Measurements from ENCODE around the gene SYNE1. TPM values are rescaled to one million over a fixed set of nuclear protein-coding genes. Genes with fewer than 3 reads are reported as not detected.

SYNE1 gene
- total RNA-seq, 1 donor from 2014 or later, result 26.6 TPM

GRCh38 chr6:152310371-152310954 lies 326.7 kb downstream of the SYNE1 start:
- peaks cover 5% of the 10 kb centered on the region for H3K9me3 Mint-ChIP-seq
- no peak overlapping the region for H3K27ac Mint-ChIP-seq
- no peak for DNase-seq (ENCODE audit: extremely low spot score, unreplicated experiment)
- no peak for TF ChIP-seq CTCF (conservative IDR thresholded peaks at IDR 0.05)
- no peak overlapping the region for H3K4me3 Mint-ChIP-seq
- peaks cover 17% of the 10 kb centered on the region for H3K36me3 Mint-ChIP-seq
- no peaks in the 10 kb centered on the region for H3K27me3 Mint-ChIP-seq
- H3K4me1 Mint-ChIP-seq (ENCODE audit: unreplicated experiment), result peaks cover 12% of the 10 kb centered on the region

DNA sequence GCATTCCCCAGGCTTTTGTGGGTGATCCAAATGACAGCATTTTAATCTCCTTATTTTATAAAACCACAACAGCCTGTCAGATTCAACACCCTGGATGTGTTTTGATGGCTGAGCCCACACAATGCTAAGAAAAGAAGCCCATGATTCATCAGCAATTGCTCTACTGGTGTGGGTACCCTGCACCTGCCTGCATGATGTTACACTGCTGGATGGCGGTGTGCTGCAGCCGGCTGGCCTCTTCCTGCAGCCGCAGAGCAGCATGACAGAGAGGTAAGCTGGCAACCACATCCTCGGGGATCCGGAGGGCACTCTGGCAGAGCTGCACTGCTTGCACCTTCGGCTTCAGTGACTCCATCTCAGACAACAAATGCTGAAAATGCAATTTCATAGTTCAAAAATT lies 327.5 kb downstream of the SYNE1 start:
- Mint-ChIP-seq H3K27me3 (no peaks in the 10 kb centered on the region), H3K36me3 (peaks cover 16% of the 10 kb centered on the region)

DNA sequence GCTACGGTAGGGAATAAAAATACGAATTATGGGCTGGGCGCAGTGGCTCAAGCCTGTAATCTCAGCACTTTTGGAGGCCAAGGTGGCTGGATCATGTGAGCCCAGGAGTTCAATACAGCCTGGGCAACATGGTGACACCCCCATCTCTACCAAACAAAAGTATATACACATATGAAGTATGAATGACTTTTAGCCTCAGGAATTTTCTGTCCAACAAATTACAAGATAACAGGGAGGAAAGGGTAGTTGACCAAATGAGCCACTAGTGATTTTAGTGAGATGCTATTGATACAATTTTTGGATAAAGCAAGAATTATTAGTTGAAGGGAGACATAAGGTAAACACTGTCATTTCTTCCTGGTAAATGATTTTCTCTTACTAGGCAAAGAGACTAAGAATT lies 328.2 kb downstream of the SYNE1 start:
- Mint-ChIP-seq H3K36me3 (peaks cover 12% of the 10 kb centered on the region), H3K4me3 (no peak overlapping the region), H3K27me3 (no peaks in the 10 kb centered on the region), H3K9me3 (peaks cover 4% of the 10 kb centered on the region), H3K27ac (no peak overlapping the region), H3K4me1 (ENCODE audit: unreplicated experiment) (peaks cover 9% of the 10 kb centered on the region)
- no peak for TF ChIP-seq CTCF (conservative IDR thresholded peaks at IDR 0.05)
- no peak for DNase-seq (ENCODE audit: extremely low spot score, unreplicated experiment)

More for the DNA sequence above, 327.5 kb downstream of the SYNE1 start:
- TF ChIP-seq CTCF (conservative IDR thresholded peaks at IDR 0.05), result no peak
- DNase-seq (ENCODE audit: extremely low spot score, unreplicated experiment), result no peak
- H3K9me3 Mint-ChIP-seq, result peaks cover 5% of the 10 kb centered on the region
- H3K27ac Mint-ChIP-seq, result no peak overlapping the region
- no peak overlapping the region for H3K4me3 Mint-ChIP-seq
- peaks cover 13% of the 10 kb centered on the region for H3K4me1 Mint-ChIP-seq (ENCODE audit: unreplicated experiment)

DNA sequence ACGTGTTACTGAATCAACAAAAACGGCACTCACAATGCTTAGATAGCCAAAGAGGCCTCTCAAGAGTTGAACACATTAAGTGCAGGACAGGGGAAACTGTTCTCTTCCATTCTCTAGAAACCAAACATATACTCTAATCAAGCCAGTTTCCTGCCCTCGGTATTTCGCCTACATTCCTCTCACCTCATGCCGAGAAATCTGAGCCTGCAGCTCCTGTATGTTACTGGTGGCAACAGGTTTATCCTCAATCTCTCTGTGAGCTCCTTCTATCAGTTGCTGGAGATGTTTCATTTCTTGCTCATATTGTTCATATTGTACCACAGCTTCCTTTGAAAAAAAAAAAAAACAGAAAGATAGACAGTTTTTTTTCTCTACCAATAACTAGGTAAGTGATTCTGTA lies 328.9 kb downstream of the SYNE1 start:
- no peak for TF ChIP-seq CTCF (conservative IDR thresholded peaks at IDR 0.05)
- Mint-ChIP-seq H3K27ac (no peak overlapping the region), H3K36me3 (peaks cover 8% of the 10 kb centered on the region), H3K4me1 (ENCODE audit: unreplicated experiment) (peaks cover 5% of the 10 kb centered on the region), H3K4me3 (no peak overlapping the region), H3K27me3 (no peaks in the 10 kb centered on the region), H3K9me3 (no peaks in the 10 kb centered on the region)
- DNase-seq (ENCODE audit: extremely low spot score, unreplicated experiment), result no peak

DNA sequence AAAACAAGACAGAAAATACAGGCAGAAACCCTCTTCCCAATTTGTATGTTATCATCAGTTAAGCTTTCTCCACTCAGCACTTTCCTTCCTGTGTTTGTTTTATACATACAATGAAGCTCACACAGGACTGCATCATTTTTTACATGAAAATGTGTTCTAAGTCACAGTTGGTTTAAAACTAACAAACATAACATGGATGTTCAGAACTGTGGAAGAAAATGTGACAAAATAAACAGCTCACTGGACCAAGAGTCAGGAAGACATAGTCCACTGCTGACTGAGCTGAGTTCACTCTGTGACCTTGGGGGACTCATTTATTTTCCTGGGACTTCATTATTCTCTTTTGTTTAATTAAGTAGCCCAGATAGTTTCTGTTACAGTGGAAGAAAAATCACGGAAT lies 331.5 kb downstream of the SYNE1 start:
- Mint-ChIP-seq H3K36me3 (peaks cover 8% of the 10 kb centered on the region), H3K4me1 (ENCODE audit: unreplicated experiment) (peaks cover 17% of the 10 kb centered on the region)

More for the DNA sequence above, 331.5 kb downstream of the SYNE1 start:
- no peak for DNase-seq (ENCODE audit: extremely low spot score, unreplicated experiment)
- H3K9me3 Mint-ChIP-seq, result no peaks in the 10 kb centered on the region
- no peak for TF ChIP-seq CTCF (conservative IDR thresholded peaks at IDR 0.05)
- no peaks in the 10 kb centered on the region for H3K27me3 Mint-ChIP-seq
- H3K4me3 Mint-ChIP-seq, result no peak overlapping the region
- H3K27ac Mint-ChIP-seq, result no peak overlapping the region

Data from type B pancreatic cell (in vitro differentiated cells).